PC-9 (cell line): ENCODE data around the gene ZCCHC13. TPM values are rescaled to one million over a fixed set of nuclear protein-coding genes. Genes with fewer than 3 reads are reported as not detected.

Source experiments
- BruUV-seq: library from RNA; stranded (reverse); fragments of 400-500 nt; replicated peaks from 2 replicates; lab custom pipeline; 2021; lab: Mats Ljungman, UMichigan
- CTCF ChIA-PET: fragments of 300-600 bp; sonication (Branson Sonifier 250); formaldehyde crosslinking; loops from one replicate; lab custom pipeline; 2022; ENCODE audit warnings: antibody characterized with exemption; lab: Charles Lee
- POLR2A ChIA-PET: fragments of 300-600 bp; sonication (Branson Sonifier 250); formaldehyde crosslinking; loops from one replicate; lab custom pipeline; 2022; ENCODE audit warnings: antibody characterized with exemption; ENCODE audit not compliant: unreplicated experiment; lab: Charles Lee
- DNase-seq, 2 experiments: peaks; one replicate each; pipeline versions ENCODE4 v3.0.0 to v3.0.0-alpha.2; 2015 to 2022; ENCODE audit warnings: mixed read lengths in 1 of 2
- H2AFZ ChIP-seq: fragments of 200-600 bp; sonication (generic); 2 replicates; pipeline ENCODE4 v1.8.1; 2017; ENCODE audit warnings: antibody characterized with exemption
- H3F3A ChIP-seq: fragments of 200-600 bp; sonication (generic); 2 replicates; pipeline ENCODE4 v1.8.1; 2017; ENCODE audit warnings: antibody characterized with exemption, mild to moderate bottlenecking, low read depth; ENCODE audit not compliant: insufficient read depth
- H3K27ac ChIP-seq: fragments of 200-600 bp; sonication (generic); 2 replicates; pipeline ENCODE4 v1.6.1; 2016; ENCODE audit warnings: mixed run types
- H3K27me3 ChIP-seq: fragments of 200-600 bp; sonication (generic); 2 replicates; pipeline ENCODE4 v1.6.1; 2016; ENCODE audit warnings: low read depth, mixed run types; ENCODE audit not compliant: insufficient read depth
- H3K36me3 ChIP-seq: fragments of 200-600 bp; sonication (generic); 2 replicates; pipeline ENCODE4 v1.6.1; 2016; ENCODE audit warnings: low read depth, mixed run types
- H3K4me1 ChIP-seq: fragments of 200-600 bp; sonication (generic); replicated peaks from 2 replicates; pipeline ENCODE4 v1.6.1; 2016; ENCODE audit warnings: mixed run types; ENCODE audit not compliant: insufficient read depth
- H3K4me2 ChIP-seq: fragments of 200-600 bp; sonication (generic); 2 replicates; pipeline ENCODE4 v1.6.1; 2017; ENCODE audit warnings: mixed run types
- H3K4me3 ChIP-seq: fragments of 200-600 bp; sonication (generic); 2 replicates; pipeline ENCODE4 v1.6.1; 2016; ENCODE audit warnings: mixed run types
- H3K79me2 ChIP-seq: fragments of 200-600 bp; sonication (generic); 2 replicates; pipeline ENCODE4 v1.6.1; 2017; ENCODE audit warnings: low read depth, mixed run types
- H3K9me2 ChIP-seq: fragments of 200-600 bp; sonication (generic); 2 replicates; pipeline ENCODE4 v1.8.1; 2017; ENCODE audit warnings: mild to moderate bottlenecking; ENCODE audit not compliant: insufficient read depth
- H3K9me3 ChIP-seq: fragments of 200-600 bp; sonication (generic); 2 replicates; pipeline ENCODE4 v1.8.1; 2016; ENCODE audit warnings: low read depth; ENCODE audit not compliant: insufficient read depth
- H4K20me1 ChIP-seq: fragments of 200-600 bp; sonication (generic); 2 replicates; pipeline ENCODE4 v1.8.1; 2017; ENCODE audit not compliant: insufficient read depth
- EZH2 ChIP-seq: fragments of 200-600 bp; sonication (generic); IDR thresholded peaks from 2 replicates; pipeline ENCODE4 v1.8.0; 2017; ENCODE audit warnings: antibody characterized with exemption, low read depth
- intact Hi-C: fragments of 100-400 bp; cut with micrococcal nuclease; formaldehyde crosslinking; loops from one replicate; pipeline ENCODE4 v1.10.0; 2022; ENCODE audit not compliant: unreplicated experiment
- total RNA-seq: library from RNA; stranded (reverse); gene quantifications from 2 replicates; pipeline ENCODE4 v1.2.3, GENCODE V29; 2021
- TF ChIP-seq, protein P1 (sequence below): fragments of 200-600 bp; sonication (generic); conservative IDR thresholded peaks from 2 replicates; pipeline ENCODE4 v1.6.1; 2017; ENCODE audit warnings: mixed run types, antibody characterized with exemption, mild to moderate bottlenecking, moderate library complexity

Gene ZCCHC13
- total RNA-seq, 1 experiment from 2014 or later: not detected

GRCh38 chrX:74284391-74284952, 19.5 kb upstream of the ZCCHC13 start:
- POLR2A ChIA-PET: no interaction called here
- no peak overlapping the region for H3K4me3 ChIP-seq
- H3K36me3 ChIP-seq: peaks cover 40% of the 10 kb centered on the region
- CTCF ChIA-PET: no interaction called here
- peaks cover 2% of the 10 kb centered on the region; the same call in 1 of the 2 replicates for H4K20me1 ChIP-seq
- 0 out of 2 replicates have a peak, but pooled peaks cover 6% of the 10 kb centered on the region for H3F3A ChIP-seq
- H3K9me2 ChIP-seq: no peaks in the 10 kb centered on the region
- no peaks in the 10 kb centered on the region for H3K27me3 ChIP-seq
- DNase-seq: no peak
- TF ChIP-seq, protein P1, sequence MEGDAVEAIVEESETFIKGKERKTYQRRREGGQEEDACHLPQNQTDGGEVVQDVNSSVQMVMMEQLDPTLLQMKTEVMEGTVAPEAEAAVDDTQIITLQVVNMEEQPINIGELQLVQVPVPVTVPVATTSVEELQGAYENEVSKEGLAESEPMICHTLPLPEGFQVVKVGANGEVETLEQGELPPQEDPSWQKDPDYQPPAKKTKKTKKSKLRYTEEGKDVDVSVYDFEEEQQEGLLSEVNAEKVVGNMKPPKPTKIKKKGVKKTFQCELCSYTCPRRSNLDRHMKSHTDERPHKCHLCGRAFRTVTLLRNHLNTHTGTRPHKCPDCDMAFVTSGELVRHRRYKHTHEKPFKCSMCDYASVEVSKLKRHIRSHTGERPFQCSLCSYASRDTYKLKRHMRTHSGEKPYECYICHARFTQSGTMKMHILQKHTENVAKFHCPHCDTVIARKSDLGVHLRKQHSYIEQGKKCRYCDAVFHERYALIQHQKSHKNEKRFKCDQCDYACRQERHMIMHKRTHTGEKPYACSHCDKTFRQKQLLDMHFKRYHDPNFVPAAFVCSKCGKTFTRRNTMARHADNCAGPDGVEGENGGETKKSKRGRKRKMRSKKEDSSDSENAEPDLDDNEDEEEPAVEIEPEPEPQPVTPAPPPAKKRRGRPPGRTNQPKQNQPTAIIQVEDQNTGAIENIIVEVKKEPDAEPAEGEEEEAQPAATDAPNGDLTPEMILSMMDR: no peak
- no peak for TF ChIP-seq EZH2
- H3K9me3 ChIP-seq: no peaks in the 10 kb centered on the region; the same call in 1 of the 2 replicates
- peaks cover 2% of the 10 kb centered on the region; the same call in 1 of the 2 replicates for H3K4me1 ChIP-seq
- intact Hi-C loops: no loop called here
- H2AFZ ChIP-seq: no peak overlapping the region
- H3K27ac ChIP-seq: no peak overlapping the region
- no peak overlapping the region for H3K4me2 ChIP-seq
- BruUV-seq: no TSS peak
- H3K79me2 ChIP-seq: peaks cover 66% of the 10 kb centered on the region

- DNase-seq: peak in 1 of 2 experiments; percentile 39
- Histone ChIP-seq H3K4me2 (no peak overlapping the region), H2AFZ (no peak overlapping the region), H3K27me3 (no peaks in the 10 kb centered on the region), H4K20me1 (peaks cover 2% of the 10 kb centered on the region; the same call in 1 of the 2 replicates), H3K4me1 (peaks cover 8% of the 10 kb centered on the region), H3K4me3 (no peak overlapping the region), H3K79me2 (peaks cover 88% of the 10 kb centered on the region), H3K27ac (no peak overlapping the region), H3F3A (peaks cover 12% of the 10 kb centered on the region; the same call in 1 of the 2 replicates), H3K36me3 (peaks cover 44% of the 10 kb centered on the region), H3K9me2 (no peaks in the 10 kb centered on the region), H3K9me3 (no peaks in the 10 kb centered on the region; the same call in 1 of the 2 replicates)
- POLR2A ChIA-PET: no interaction called here
- CTCF ChIA-PET: no interaction called here
- no TSS peak for BruUV-seq
- intact Hi-C loops: no loop called here
- TF ChIP-seq EZH2: no peak
- TF ChIP-seq, protein P1: no peak
Measured at GRCh38 chrX:74286950-74287740, 16.8 kb upstream of the ZCCHC13 start.

GRCh38 chrX:74291577-74291963, 12.4 kb upstream of the ZCCHC13 start:
- intact Hi-C loops: no loop called here
- Histone ChIP-seq H4K20me1 (no peaks in the 10 kb centered on the region), H3K4me1 (peaks cover 8% of the 10 kb centered on the region), H3K9me3 (no peaks in the 10 kb centered on the region; the same call in 1 of the 2 replicates), H3K27me3 (no peaks in the 10 kb centered on the region), H3K9me2 (no peaks in the 10 kb centered on the region), H3K79me2 (peaks cover 59% of the 10 kb centered on the region), H3K27ac (peak overlapping the region; percentile 92), H3K4me3 (peak overlapping the region; percentile 97), H3K4me2 (peak overlapping the region; percentile 91), H3F3A (peaks cover 12% of the 10 kb centered on the region; the same call in 1 of the 2 replicates), H3K36me3 (peaks cover 24% of the 10 kb centered on the region; the same call in 1 of the 2 replicates), H2AFZ (peak overlapping the region; percentile 89)
- TF ChIP-seq EZH2: no peak
- TF ChIP-seq, protein P1: no peak
- TSS peak; percentile 74 for BruUV-seq
- no peak for DNase-seq
- ChIA-PET CTCF (no interaction called here), POLR2A (no interaction called here)
